Duodenal mucosa (tissue), 2 donors: ENCODE results near the gene MRPS25.

Experiments
- H3K27ac ChIP-seq: one replicate; pipeline ENCODE4 v1.7.0; 2013; ENCODE audit warnings: low read depth, low read length
- H3K27me3 ChIP-seq, 2 donors: one replicate each; pipeline ENCODE4 v1.7.0; 2013; ENCODE audit warnings: low read length in 2 of 2, control low read depth in 1 of 2; ENCODE audit not compliant: insufficient read depth in 2 of 2, control insufficient read depth in 1 of 2
- H3K36me3 ChIP-seq, 2 donors: one replicate each; pipeline ENCODE4 v1.7.0; 2013; ENCODE audit warnings: low read length in 2 of 2, control low read depth in 1 of 2; ENCODE audit not compliant: insufficient read depth in 2 of 2, control insufficient read depth in 1 of 2
- H3K4me1 ChIP-seq, 2 donors: one replicate each; pipeline ENCODE4 v1.7.0; 2013; ENCODE audit warnings: low read length in 2 of 2, control low read depth in 1 of 2; ENCODE audit not compliant: insufficient read depth in 2 of 2, control insufficient read depth in 1 of 2
- H3K4me3 ChIP-seq, 2 donors: one replicate each; pipeline ENCODE4 v1.7.0; 2013; ENCODE audit warnings: low read length in 2 of 2, low read depth in 1 of 2
- H3K9ac ChIP-seq, 2 donors: one replicate each; pipeline ENCODE4 v1.7.0; 2013; ENCODE audit warnings: low read length in 2 of 2, low read depth in 1 of 2
- H3K9me3 ChIP-seq, 2 donors: one replicate each; pipeline ENCODE4 v1.7.0; 2013; ENCODE audit warnings: low read length in 2 of 2, control low read depth in 1 of 2; ENCODE audit not compliant: control insufficient read depth in 1 of 2

MRPS25 gene

DNA sequence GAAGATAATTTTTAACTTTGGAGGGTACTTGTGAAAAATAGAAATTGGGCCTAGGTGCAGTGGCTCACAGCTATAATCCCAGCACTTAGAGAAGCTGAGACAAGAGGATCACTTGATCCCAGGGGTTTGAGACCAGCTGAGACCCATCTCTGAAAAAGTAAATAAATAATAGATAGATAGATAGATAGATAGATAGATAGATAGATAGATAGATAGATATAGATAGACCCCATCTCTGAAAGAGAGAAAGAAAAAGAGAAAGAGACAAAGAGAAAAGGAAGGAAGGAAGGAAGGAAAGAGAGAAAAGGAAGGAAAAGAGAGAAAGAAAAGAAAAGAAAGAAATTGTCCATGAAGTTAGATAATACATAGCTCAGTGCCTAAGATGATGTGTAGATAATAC, 35.5 kb downstream of the MRPS25 start:
- Histone ChIP-seq H3K9ac (no peak overlapping the region), H3K9me3 (no peaks in the 10 kb centered on the region), H3K4me3 (no peak overlapping the region), H3K27ac (no peak overlapping the region), H3K4me1 (no peaks in the 10 kb centered on the region), H3K27me3 (no peaks in the 10 kb centered on the region), H3K36me3 (peaks cover 35 to 91% of the 10 kb centered on the region in 2 donors)

DNA sequence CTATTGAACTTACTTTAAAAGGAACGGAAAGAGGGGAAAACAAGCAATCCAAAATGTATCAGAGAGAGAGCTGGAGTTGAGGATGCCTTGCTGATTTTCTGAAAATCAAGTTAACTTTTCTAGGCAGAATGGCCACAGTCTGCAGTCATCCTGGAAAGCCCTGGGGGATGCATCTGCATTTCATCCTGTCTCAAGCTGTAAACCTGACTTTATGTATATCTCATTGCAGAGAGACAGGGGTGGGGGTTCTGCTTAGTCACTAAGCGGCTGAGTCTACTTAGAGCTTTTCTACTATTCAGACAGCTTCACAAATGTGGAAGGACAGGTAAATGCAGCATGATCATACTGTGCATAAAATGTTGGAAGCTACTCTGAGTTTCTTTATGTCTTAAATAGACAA, 41.4 kb downstream of the MRPS25 start:
- Histone ChIP-seq H3K9ac (no peak overlapping the region), H3K4me1 (no peaks in the 10 kb centered on the region), H3K27me3 (no peaks in the 10 kb centered on the region), H3K27ac (no peak overlapping the region), H3K36me3 (peaks cover 56 to 87% of the 10 kb centered on the region in 2 donors), H3K4me3 (no peak overlapping the region), H3K9me3 (no peaks in the 10 kb centered on the region)

DNA sequence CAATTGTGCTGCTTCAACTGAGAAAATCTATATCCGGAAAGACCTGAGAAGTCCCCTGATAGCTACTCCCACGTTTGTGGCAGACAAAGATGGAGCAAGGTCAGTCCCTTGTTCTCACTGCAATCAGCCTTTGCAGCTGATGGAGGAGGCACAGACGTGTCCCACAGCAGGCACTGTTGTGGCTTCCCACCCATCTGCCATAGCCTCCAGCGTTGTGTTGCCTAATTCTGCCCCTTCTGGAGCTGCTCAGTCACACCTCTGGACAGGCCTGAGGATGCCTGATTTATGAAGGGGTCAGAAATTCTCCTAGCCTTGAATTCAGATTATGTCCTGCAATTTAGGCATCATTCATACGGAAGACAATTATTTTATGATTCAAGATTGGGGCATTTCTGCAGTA, 41.9 kb downstream of the MRPS25 start:
- Histone ChIP-seq H3K27ac (no peak overlapping the region), H3K4me3 (no peak overlapping the region), H3K9ac (no peak overlapping the region), H3K36me3 (peaks cover 56 to 82% of the 10 kb centered on the region in 2 donors), H3K27me3 (no peaks in the 10 kb centered on the region), H3K9me3 (no peaks in the 10 kb centered on the region), H3K4me1 (no peaks in the 10 kb centered on the region)

DNA sequence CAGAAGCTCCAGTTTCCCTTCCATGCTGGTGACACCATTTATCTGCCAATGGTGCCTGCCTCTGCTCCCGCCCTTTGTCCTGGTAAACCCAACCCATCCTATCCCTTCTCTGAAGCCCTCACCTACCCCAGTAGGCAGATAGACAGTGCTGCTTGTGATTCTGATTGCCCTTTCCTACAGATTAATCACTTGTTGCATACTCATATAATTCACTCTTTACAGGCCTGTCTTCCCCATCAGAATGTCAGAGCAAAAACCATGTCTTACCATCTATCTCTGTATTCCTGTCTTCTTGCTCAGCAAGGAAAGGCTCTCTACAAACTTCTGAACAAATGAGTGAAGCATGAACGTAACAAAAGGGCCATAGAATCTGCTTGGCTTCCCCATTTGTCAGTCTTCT, 47.9 kb downstream of the MRPS25 start:
- Histone ChIP-seq H3K4me3 (no peak overlapping the region), H3K36me3 (peaks cover 57 to 82% of the 10 kb centered on the region in 2 donors), H3K27ac (no peak overlapping the region), H3K9me3 (no peaks in the 10 kb centered on the region), H3K9ac (no peak overlapping the region), H3K27me3 (no peaks in the 10 kb centered on the region), H3K4me1 (no peaks in the 10 kb centered on the region)

DNA sequence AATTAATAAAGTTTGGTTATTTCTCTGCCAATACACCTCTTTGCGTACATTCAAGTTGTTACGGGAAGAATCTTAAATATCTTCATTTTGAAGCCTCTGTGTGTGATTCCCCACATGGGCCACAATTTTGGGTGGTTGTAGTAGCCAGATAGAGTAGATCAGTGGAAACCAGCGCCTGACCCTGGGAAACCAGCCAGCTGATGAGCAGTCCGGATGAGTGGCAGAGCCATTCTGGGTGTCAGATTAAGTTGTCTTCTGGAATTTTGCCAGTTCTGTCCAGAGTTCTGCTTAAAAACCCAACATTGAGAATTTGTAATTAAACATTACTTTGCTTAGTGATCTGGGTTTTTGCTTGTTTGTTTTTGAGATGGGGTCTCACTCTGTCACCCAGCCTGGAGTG, 49.7 kb downstream of the MRPS25 start:
- Histone ChIP-seq H3K4me3 (no peak overlapping the region), H3K9me3 (no peaks in the 10 kb centered on the region), H3K27ac (no peak overlapping the region), H3K4me1 (no peaks in the 10 kb centered on the region), H3K9ac (no peak overlapping the region), H3K27me3 (no peaks in the 10 kb centered on the region), H3K36me3 (peaks cover 42 to 68% of the 10 kb centered on the region in 2 donors)

DNA sequence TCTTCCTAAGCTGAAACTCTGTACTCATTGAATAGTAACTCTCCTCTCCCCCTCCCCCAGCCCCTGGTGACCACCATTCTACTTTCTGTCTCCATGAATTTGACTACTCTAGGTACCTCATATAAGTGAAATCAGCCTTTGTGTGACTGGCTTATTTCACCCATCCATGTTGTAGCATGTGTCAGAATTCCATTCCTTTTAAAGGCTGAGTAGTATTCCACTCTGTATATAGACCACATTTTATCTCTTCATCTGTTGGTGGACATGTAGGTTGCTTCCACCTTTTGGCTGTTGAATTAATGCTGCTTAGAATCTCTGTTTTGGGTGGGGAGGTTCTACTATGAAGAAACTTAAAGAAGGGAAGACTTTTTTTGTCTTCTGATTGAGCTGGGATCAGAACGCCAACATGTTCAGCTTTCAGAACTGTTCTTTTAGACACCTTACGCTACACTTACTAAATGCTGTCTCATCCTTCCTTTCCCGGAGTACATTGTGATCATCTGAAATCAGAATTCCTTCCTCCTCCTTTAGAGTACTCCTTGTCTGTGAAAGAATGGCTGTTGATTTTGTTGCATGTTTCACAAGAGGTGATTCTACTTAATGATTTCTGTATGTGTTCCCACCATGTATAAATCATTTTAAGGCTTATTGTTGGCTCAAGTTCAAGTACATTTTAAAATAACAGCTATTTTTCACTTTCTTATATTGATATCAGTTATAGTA, 50.3 kb downstream of the MRPS25 start:
- no peak overlapping the region for H3K27ac ChIP-seq

DNA sequence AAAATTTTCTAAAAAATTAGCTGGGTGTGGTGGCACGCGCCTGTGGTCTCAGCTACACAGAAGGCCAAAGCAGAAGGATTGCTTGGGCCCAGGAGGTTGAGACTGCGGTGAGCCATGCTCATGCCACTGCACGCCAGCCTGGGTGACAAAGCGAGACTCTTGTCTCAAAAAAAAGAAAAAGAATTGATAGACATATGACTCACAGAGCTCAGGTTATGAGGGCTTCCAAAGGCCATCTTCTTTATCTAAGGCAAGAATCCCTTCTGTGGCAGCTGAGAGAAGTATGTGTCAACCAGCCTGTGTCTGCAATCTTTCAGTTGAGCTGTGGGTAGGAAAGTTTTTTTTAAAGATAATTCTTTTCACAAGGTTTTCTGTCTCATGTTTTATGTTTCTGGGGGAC, 53.9 kb downstream of the MRPS25 start:
- no peaks in the 10 kb centered on the region for H3K9me3 ChIP-seq
- peaks cover 16 to 59% of the 10 kb centered on the region in 2 donors for H3K36me3 ChIP-seq
- no peaks in the 10 kb centered on the region for H3K27me3 ChIP-seq
- H3K9ac ChIP-seq, result no peak overlapping the region
- H3K4me3 ChIP-seq, result no peak overlapping the region
- H3K4me1 ChIP-seq, result no peaks in the 10 kb centered on the region
- H3K27ac ChIP-seq, result no peak overlapping the region

More for the DNA sequence above, 50.3 kb downstream of the MRPS25 start:
- Histone ChIP-seq H3K36me3 (peaks cover 36 to 63% of the 10 kb centered on the region in 2 donors), H3K9me3 (no peaks in the 10 kb centered on the region), H3K4me1 (no peaks in the 10 kb centered on the region), H3K4me3 (no peak overlapping the region), H3K27me3 (no peaks in the 10 kb centered on the region), H3K9ac (no peak overlapping the region)

DNA sequence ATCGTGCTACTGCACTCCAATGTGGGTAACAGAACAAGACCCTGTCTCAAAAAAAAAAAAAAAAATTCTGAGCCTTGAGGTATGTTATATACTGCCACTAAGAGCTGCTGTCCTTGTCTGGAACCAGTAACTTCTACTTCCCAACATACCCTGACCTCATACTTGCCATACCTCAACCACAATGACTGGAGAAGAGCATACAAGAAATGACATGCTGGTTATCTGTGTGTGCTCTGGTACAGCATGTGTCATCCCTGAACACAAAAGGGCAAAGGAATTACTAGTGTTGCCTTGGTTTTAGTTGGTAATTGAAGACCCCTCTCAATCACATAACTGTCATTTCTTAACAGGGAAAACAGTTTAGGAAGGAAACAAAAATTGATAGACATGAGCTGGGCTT, 54.5 kb downstream of the MRPS25 start:
- Histone ChIP-seq H3K4me1 (no peaks in the 10 kb centered on the region), H3K27me3 (no peaks in the 10 kb centered on the region), H3K27ac (no peak overlapping the region), H3K36me3 (peaks cover 13 to 59% of the 10 kb centered on the region in 2 donors), H3K9me3 (no peaks in the 10 kb centered on the region), H3K9ac (no peak overlapping the region), H3K4me3 (no peak overlapping the region)

DNA sequence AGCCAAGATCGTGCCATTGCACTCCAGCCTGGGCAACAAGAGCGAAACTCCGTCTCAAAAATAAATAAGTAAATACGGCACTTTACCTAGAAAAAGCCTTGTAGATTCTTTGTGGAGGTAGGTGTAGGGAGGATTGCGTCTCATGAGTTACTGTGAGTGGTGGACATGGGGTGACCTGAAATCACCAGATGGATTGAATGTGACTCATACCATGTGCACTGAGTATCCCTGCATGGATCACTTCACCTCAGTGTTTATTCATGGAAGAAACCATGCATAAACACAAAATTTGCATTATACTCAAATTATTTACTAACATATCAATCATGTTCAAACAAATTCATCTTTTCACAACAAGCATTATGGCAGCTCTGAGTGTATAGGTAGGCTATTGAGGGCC, 55.9 kb downstream of the MRPS25 start:
- Histone ChIP-seq H3K36me3 (peaks cover 13 to 57% of the 10 kb centered on the region in 2 donors), H3K4me3 (no peak overlapping the region), H3K9ac (no peak overlapping the region), H3K27ac (no peak overlapping the region), H3K27me3 (no peaks in the 10 kb centered on the region), H3K9me3 (no peaks in the 10 kb centered on the region), H3K4me1 (no peaks in the 10 kb centered on the region)

DNA sequence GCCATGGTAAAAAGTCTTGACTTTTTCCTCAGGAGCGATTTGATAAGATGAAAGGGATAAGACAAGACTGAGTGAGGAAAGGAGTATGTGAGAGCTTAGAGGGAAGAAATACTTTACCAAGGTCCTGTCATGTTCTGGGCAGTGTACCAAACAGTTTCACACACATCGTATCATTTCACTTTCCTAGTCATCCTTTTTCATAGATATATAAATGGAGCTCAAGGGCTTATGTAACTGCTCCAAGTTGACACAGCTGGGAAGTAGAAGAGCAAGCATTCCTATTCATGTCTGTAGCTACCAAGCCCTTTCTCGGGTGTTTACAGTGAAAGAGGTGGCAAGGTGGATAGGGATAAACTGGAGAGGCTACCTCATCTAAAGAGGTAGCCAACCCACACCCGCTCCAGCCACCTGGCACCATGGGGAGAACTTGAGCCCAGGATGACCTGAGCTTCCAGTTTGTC, 57.4 kb downstream of the MRPS25 start:
- no peak overlapping the region for H3K4me3 ChIP-seq
- H3K9me3 ChIP-seq, result no peaks in the 10 kb centered on the region
- peaks cover 3 to 46% of the 10 kb centered on the region in 2 donors for H3K36me3 ChIP-seq
- H3K4me1 ChIP-seq, result no peaks in the 10 kb centered on the region
- H3K27me3 ChIP-seq, result no peaks in the 10 kb centered on the region
- H3K27ac ChIP-seq, result no peak overlapping the region
- no peak overlapping the region for H3K9ac ChIP-seq
